Osteoblast (primary cell): Measurements from ENCODE around the gene PRMT7. TPM values are rescaled to one million over a fixed set of nuclear protein-coding genes. Genes with fewer than 3 reads are reported as not detected.

Source experiments
- DNase-seq: peaks from one replicate; pipeline ENCODE4 v3.0.0; 2011; ENCODE audit warnings: low spot score, mixed read lengths; ENCODE audit not compliant: insufficient read length; ENCODE audit errors: missing footprints
- H2AFZ ChIP-seq: 2 replicates; pipeline ENCODE4 v1.6.0; 2011; ENCODE audit warnings: mild to moderate bottlenecking, low read length
- H3K27ac ChIP-seq: 2 replicates; pipeline ENCODE4 v1.5.1; 2011; ENCODE audit warnings: mild to moderate bottlenecking, low read depth, low read length, moderate library complexity
- H3K27me3 ChIP-seq: 2 replicates; pipeline ENCODE4 v1.6.0; 2012; ENCODE audit warnings: mild to moderate bottlenecking, control low read depth, inconsistent platforms, low read length, moderate library complexity; ENCODE audit not compliant: insufficient read depth
- H3K36me3 ChIP-seq: 2 replicates; pipeline ENCODE4 v1.5.1; 2011; ENCODE audit warnings: mild to moderate bottlenecking, low read length, control low read depth, moderate library complexity; ENCODE audit not compliant: insufficient read depth
- H3K4me1 ChIP-seq: 2 replicates; pipeline ENCODE4 v1.5.1; 2011; ENCODE audit warnings: mild to moderate bottlenecking, low read length, control low read depth, moderate library complexity; ENCODE audit not compliant: insufficient read depth
- H3K4me2 ChIP-seq: 2 replicates; pipeline ENCODE4 v1.6.0; 2011; ENCODE audit warnings: mild to moderate bottlenecking, low read length; ENCODE audit not compliant: insufficient read depth
- H3K4me3 ChIP-seq: fragments of 200-600 bp; sonication (generic); 3 replicates; pipeline ENCODE4 v1.5.1; 2012; ENCODE audit warnings: mild to moderate bottlenecking, low read length, inconsistent platforms; ENCODE audit not compliant: insufficient read depth
- H3K79me2 ChIP-seq: 2 replicates; pipeline ENCODE4 v1.6.0; 2012; ENCODE audit warnings: mild to moderate bottlenecking, low read length, control low read depth, inconsistent platforms; ENCODE audit not compliant: insufficient read depth
- H3K9me3 ChIP-seq: 2 replicates; pipeline ENCODE4 v1.5.1; 2011; ENCODE audit warnings: low read depth, low read length, control low read depth
- H4K20me1 ChIP-seq: 2 replicates; pipeline ENCODE4 v1.6.0; 2012; ENCODE audit warnings: mild to moderate bottlenecking, low read length, control low read depth; ENCODE audit not compliant: insufficient read depth
- CTCF ChIP-seq: IDR thresholded peaks from 2 replicates; pipeline ENCODE4 v1.5.1; 2011; ENCODE audit warnings: mild to moderate bottlenecking, low read depth, low read length, moderate library complexity; ENCODE audit errors: extremely low read depth
- total RNA-seq: library from RNA; depleted of rRNA; stranded (reverse); fragments of >200 nt; gene quantifications from 2 replicates; pipeline ENCODE4 v1.2.3, GENCODE V29; 2012

PRMT7 gene
- total RNA-seq, 1 donor = 36.9 TPM

DNA sequence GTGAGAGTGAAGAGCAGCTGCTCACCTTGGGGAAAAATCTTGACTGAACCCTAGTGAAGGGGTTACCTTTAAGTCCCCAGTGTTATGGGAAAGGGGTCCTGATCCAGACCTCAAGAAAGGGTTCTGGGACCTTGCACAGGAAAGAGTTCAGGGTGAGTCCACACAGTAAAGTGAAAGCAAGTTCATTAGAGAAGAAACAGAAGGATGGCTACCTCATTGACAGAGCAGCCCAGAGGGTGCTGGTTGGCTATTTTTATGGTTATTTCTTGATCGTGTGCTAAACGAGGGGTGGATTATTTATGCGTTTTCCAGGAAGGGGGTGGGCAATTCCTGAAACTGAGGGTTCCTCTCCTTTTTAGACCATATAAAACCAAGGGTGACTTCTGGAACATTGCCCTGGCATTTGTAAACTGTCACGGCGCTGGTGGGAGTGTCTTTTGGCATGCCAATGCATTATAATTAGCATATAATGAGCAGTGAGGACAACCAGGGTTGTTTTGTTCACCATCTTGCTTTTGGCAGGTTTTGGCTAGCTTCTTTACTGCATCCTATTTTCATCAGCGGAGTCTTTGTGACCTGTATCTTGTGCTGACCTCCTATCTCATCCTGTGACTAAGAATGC lies 79.0 kb downstream of the PRMT7 start:
- no peaks in the 10 kb centered on the region for H3K4me1 ChIP-seq
- H3K4me2 ChIP-seq = no peak overlapping the region
- H2AFZ ChIP-seq = no peak overlapping the region
- no peak for DNase-seq
- H3K36me3 ChIP-seq = no peaks in the 10 kb centered on the region
- no peak for TF ChIP-seq CTCF
- peaks cover 12% of the 10 kb centered on the region for H3K27me3 ChIP-seq
- H3K4me3 ChIP-seq = no peak overlapping the region
- H3K27ac ChIP-seq = no peak overlapping the region
- no peaks in the 10 kb centered on the region for H3K79me2 ChIP-seq
- H4K20me1 ChIP-seq = no peaks in the 10 kb centered on the region
- no peaks in the 10 kb centered on the region for H3K9me3 ChIP-seq

DNA sequence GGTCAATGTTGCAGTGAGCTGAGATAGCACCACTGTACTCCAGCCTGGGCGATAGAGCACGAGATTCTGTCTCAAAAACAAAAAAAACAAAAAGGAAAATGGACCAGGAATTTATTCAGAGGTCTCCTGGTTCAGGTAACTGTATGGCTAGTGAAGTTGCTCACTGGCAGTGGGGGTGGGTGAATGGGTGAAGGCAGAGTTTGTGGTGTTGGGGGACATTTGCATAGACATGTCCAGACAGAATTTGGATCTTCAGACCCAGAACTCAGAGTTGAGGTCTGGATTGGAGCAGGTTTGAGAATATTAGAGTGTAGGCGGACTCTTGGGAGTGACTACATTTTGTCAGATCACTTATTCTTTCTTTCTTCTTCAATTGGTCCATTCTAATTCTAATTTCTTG lies 82.5 kb downstream of the PRMT7 start:
- H3K4me3 ChIP-seq = no peak overlapping the region
- no peaks in the 10 kb centered on the region for H3K79me2 ChIP-seq
- H3K36me3 ChIP-seq = no peaks in the 10 kb centered on the region
- H3K4me1 ChIP-seq = no peaks in the 10 kb centered on the region
- DNase-seq = no peak
- peaks cover 4% of the 10 kb centered on the region for H3K27me3 ChIP-seq
- no peak overlapping the region for H3K27ac ChIP-seq
- no peak for TF ChIP-seq CTCF
- H2AFZ ChIP-seq = no peak overlapping the region
- H3K9me3 ChIP-seq = no peaks in the 10 kb centered on the region
- H4K20me1 ChIP-seq = no peaks in the 10 kb centered on the region
- no peak overlapping the region for H3K4me2 ChIP-seq

DNA sequence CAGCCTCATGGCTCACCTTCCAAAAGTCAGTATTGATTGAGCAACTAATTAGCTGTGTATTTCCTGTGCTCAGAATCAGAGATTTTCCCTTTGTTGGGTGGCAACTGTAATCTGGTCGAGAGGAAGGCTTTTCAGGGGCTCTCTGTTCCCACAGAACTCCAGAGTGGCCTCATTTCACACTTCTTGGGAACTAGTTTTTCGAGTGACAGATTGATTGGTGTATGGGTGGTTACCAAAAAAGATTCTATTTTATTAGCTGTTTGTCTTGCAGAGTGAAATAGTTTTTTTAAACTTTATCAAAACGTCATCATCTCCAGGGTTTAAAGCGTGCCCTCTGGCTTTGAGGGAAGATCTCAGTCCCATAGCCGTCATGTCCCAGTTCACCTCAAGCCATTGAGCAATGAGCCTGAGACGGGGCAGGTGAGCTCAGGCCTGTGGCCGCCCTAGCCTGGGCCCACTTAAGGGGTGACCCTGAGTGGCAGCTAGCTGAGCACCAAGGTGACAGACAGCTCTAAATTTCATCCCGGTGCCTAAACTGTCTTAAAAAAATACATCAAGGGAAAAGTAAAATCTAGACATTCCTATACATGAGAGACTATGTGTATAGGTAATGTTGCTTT lies 84.5 kb downstream of the PRMT7 start:
- H3K4me2 ChIP-seq = no peak overlapping the region
- no peak overlapping the region for H2AFZ ChIP-seq
- no peaks in the 10 kb centered on the region for H4K20me1 ChIP-seq
- H3K4me1 ChIP-seq = no peaks in the 10 kb centered on the region
- no peaks in the 10 kb centered on the region for H3K79me2 ChIP-seq
- H3K27ac ChIP-seq = no peak overlapping the region
- no peak for TF ChIP-seq CTCF
- H3K27me3 ChIP-seq = no peaks in the 10 kb centered on the region
- H3K4me3 ChIP-seq = no peak overlapping the region
- H3K9me3 ChIP-seq = no peaks in the 10 kb centered on the region
- H3K36me3 ChIP-seq = no peaks in the 10 kb centered on the region
- no peak for DNase-seq

GRCh38 chr16:68395815-68396214 lies 85.0 kb downstream of the PRMT7 start:
- H3K4me3 ChIP-seq = no peak overlapping the region
- no peaks in the 10 kb centered on the region for H3K4me1 ChIP-seq
- no peak for DNase-seq
- no peak overlapping the region for H3K27ac ChIP-seq
- no peaks in the 10 kb centered on the region for H3K9me3 ChIP-seq
- no peaks in the 10 kb centered on the region for H4K20me1 ChIP-seq
- no peak overlapping the region for H2AFZ ChIP-seq
- no peaks in the 10 kb centered on the region for H3K36me3 ChIP-seq
- no peak for TF ChIP-seq CTCF
- no peak overlapping the region for H3K4me2 ChIP-seq
- no peaks in the 10 kb centered on the region for H3K79me2 ChIP-seq
- no peaks in the 10 kb centered on the region for H3K27me3 ChIP-seq
